Measurements from ENCODE around the gene HES5. TPM values are rescaled to one million over a fixed set of nuclear protein-coding genes. Genes with fewer than 3 reads are reported as not detected.

HES5 gene
- polyA plus RNA-seq, 1 donor from 2014 or later = 0.81 TPM

- TF ChIP-seq, protein P1, sequence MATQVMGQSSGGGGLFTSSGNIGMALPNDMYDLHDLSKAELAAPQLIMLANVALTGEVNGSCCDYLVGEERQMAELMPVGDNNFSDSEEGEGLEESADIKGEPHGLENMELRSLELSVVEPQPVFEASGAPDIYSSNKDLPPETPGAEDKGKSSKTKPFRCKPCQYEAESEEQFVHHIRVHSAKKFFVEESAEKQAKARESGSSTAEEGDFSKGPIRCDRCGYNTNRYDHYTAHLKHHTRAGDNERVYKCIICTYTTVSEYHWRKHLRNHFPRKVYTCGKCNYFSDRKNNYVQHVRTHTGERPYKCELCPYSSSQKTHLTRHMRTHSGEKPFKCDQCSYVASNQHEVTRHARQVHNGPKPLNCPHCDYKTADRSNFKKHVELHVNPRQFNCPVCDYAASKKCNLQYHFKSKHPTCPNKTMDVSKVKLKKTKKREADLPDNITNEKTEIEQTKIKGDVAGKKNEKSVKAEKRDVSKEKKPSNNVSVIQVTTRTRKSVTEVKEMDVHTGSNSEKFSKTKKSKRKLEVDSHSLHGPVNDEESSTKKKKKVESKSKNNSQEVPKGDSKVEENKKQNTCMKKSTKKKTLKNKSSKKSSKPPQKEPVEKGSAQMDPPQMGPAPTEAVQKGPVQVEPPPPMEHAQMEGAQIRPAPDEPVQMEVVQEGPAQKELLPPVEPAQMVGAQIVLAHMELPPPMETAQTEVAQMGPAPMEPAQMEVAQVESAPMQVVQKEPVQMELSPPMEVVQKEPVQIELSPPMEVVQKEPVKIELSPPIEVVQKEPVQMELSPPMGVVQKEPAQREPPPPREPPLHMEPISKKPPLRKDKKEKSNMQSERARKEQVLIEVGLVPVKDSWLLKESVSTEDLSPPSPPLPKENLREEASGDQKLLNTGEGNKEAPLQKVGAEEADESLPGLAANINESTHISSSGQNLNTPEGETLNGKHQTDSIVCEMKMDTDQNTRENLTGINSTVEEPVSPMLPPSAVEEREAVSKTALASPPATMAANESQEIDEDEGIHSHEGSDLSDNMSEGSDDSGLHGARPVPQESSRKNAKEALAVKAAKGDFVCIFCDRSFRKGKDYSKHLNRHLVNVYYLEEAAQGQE (IDR thresholded peaks at IDR 0.05; ENCODE audit: borderline replicate concordance) = no peak
- TF ChIP-seq TAF1 (IDR thresholded peaks at IDR 0.05; ENCODE audit: low read depth) (no peak), EZH2 (IDR thresholded peaks at IDR 0.05; ENCODE audit: borderline replicate concordance, insufficient read depth, low read length, poor library complexity, severe bottlenecking) (no peak), RAD21 (conservative IDR thresholded peaks at IDR 0.05) (no peak), EP300 (conservative IDR thresholded peaks at IDR 0.05; ENCODE audit: poor library complexity, severe bottlenecking) (no peak), POLR2AphosphoS5 (IDR thresholded peaks at IDR 0.05) (no peak), SMC3 (conservative IDR thresholded peaks at IDR 0.05; ENCODE audit: poor library complexity) (no peak), MXI1 (conservative IDR thresholded peaks at IDR 0.05; ENCODE audit: poor library complexity, severe bottlenecking) (no peak)
- TF ChIP-seq, protein P2, sequence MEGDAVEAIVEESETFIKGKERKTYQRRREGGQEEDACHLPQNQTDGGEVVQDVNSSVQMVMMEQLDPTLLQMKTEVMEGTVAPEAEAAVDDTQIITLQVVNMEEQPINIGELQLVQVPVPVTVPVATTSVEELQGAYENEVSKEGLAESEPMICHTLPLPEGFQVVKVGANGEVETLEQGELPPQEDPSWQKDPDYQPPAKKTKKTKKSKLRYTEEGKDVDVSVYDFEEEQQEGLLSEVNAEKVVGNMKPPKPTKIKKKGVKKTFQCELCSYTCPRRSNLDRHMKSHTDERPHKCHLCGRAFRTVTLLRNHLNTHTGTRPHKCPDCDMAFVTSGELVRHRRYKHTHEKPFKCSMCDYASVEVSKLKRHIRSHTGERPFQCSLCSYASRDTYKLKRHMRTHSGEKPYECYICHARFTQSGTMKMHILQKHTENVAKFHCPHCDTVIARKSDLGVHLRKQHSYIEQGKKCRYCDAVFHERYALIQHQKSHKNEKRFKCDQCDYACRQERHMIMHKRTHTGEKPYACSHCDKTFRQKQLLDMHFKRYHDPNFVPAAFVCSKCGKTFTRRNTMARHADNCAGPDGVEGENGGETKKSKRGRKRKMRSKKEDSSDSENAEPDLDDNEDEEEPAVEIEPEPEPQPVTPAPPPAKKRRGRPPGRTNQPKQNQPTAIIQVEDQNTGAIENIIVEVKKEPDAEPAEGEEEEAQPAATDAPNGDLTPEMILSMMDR (IDR thresholded peaks at IDR 0.05; ENCODE audit: poor library complexity, severe bottlenecking) = no peak
- H3K4me2 ChIP-seq (ENCODE audit: low read length) = no peak overlapping the region
- no peaks in the 10 kb centered on the region for H3K36me3 ChIP-seq (ENCODE audit: insufficient read depth, low read length)
- no peaks in the 10 kb centered on the region for H3K79me2 ChIP-seq (replicated peaks; ENCODE audit: insufficient read depth, low read length)
- no peak overlapping the region for H3K4me3 ChIP-seq (ENCODE audit: low read length)
- H3K9ac ChIP-seq (ENCODE audit: low read length) = no peak overlapping the region
- H3K27ac ChIP-seq (ENCODE audit: low read length) = no peak overlapping the region
- H2AFZ ChIP-seq (ENCODE audit: low read depth, low read length) = no peak overlapping the region
- no peaks in the 10 kb centered on the region for H3K9me2 ChIP-seq (ENCODE audit: insufficient read depth, low read length)
- H3F3A ChIP-seq (ENCODE audit: insufficient read depth, low read length, poor library complexity, severe bottlenecking) = no peaks in the 10 kb centered on the region
- no peaks in the 10 kb centered on the region for H3K27me3 ChIP-seq (ENCODE audit: insufficient read depth, low read depth, low read length)
- no peaks in the 10 kb centered on the region for H4K20me1 ChIP-seq (ENCODE audit: insufficient read depth)
- no peaks in the 10 kb centered on the region for H3K9me3 ChIP-seq (ENCODE audit: low read length)
These were observed 28.4 kb upstream of the HES5 start for GRCh38 chr1:2558420-2558819.

- Histone ChIP-seq H3K9ac (ENCODE audit: low read length) (no peak overlapping the region), H2AFZ (ENCODE audit: low read depth, low read length) (no peak overlapping the region), H3K27ac (ENCODE audit: low read length) (no peak overlapping the region), H3K79me2 (replicated peaks; ENCODE audit: insufficient read depth, low read length) (no peaks in the 10 kb centered on the region), H3K9me2 (ENCODE audit: insufficient read depth, low read length) (no peaks in the 10 kb centered on the region), H3K36me3 (ENCODE audit: insufficient read depth, low read length) (no peaks in the 10 kb centered on the region), H4K20me1 (ENCODE audit: insufficient read depth) (no peaks in the 10 kb centered on the region), H3K4me3 (ENCODE audit: low read length) (no peak overlapping the region), H3K27me3 (ENCODE audit: insufficient read depth, low read depth, low read length) (no peaks in the 10 kb centered on the region), H3K9me3 (ENCODE audit: low read length) (no peaks in the 10 kb centered on the region), H3K4me2 (ENCODE audit: low read length) (no peak overlapping the region), H3F3A (ENCODE audit: insufficient read depth, low read length, poor library complexity, severe bottlenecking) (no peaks in the 10 kb centered on the region)
- TF ChIP-seq SMC3 (conservative IDR thresholded peaks at IDR 0.05; ENCODE audit: poor library complexity) = no peak
- TF ChIP-seq TAF1 (IDR thresholded peaks at IDR 0.05; ENCODE audit: low read depth) = no peak
- TF ChIP-seq EZH2 (IDR thresholded peaks at IDR 0.05; ENCODE audit: borderline replicate concordance, insufficient read depth, low read length, poor library complexity, severe bottlenecking) = no peak
- TF ChIP-seq MXI1 (conservative IDR thresholded peaks at IDR 0.05; ENCODE audit: poor library complexity, severe bottlenecking) = no peak
- TF ChIP-seq EP300 (conservative IDR thresholded peaks at IDR 0.05; ENCODE audit: poor library complexity, severe bottlenecking) = no peak
- no peak for TF ChIP-seq RAD21 (conservative IDR thresholded peaks at IDR 0.05)
- no peak for TF ChIP-seq POLR2AphosphoS5 (IDR thresholded peaks at IDR 0.05)
These were observed 27.7 kb upstream of the HES5 start for GRCh38 chr1:2557482-2558400.
